Measurements from ENCODE around the gene NAV2.

DNA sequence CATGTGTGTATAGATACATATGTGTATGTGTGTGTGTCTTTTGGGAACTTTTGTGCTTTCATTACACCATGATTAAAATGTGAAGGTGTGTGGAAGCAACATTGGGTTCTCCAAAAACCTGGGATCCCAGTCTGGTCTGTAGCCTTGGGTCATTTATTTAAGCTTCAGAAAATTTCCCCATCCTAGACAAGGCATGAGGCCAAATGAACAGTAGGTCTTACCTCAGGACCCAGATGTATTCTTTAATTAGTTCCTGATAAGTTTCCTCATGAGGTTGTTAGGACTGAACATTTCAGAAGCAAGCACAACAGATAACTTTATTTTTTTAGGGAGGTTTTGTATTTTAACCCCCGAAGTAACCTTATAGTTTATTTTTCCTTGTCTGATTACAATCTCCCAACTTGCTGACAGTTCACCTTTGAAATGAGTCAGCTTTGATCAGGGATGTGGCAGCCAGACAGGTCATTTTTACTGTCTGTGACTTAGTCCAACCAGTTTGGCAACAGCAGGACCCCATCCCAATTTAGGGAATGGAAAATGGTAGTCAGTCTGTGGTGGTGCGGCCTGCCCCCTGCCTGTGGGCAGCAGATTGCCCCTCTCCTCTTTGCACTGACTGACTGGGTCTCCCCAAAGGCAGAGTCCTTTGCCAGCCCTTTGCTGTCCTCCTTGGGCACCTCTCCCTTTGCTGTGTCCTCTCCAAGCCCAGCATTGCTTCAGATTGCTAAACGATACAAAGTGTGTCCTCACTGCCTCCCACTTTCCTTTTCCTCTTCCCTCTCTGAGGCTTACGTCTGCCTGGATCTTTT lies 88.3 kb downstream of the NAV2 start:
- TF ChIP-seq, protein P1, sequence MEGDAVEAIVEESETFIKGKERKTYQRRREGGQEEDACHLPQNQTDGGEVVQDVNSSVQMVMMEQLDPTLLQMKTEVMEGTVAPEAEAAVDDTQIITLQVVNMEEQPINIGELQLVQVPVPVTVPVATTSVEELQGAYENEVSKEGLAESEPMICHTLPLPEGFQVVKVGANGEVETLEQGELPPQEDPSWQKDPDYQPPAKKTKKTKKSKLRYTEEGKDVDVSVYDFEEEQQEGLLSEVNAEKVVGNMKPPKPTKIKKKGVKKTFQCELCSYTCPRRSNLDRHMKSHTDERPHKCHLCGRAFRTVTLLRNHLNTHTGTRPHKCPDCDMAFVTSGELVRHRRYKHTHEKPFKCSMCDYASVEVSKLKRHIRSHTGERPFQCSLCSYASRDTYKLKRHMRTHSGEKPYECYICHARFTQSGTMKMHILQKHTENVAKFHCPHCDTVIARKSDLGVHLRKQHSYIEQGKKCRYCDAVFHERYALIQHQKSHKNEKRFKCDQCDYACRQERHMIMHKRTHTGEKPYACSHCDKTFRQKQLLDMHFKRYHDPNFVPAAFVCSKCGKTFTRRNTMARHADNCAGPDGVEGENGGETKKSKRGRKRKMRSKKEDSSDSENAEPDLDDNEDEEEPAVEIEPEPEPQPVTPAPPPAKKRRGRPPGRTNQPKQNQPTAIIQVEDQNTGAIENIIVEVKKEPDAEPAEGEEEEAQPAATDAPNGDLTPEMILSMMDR (IDR thresholded peaks at IDR 0.05), result no peak
- no peak for TF ChIP-seq POLR2A (IDR thresholded peaks at IDR 0.05)

All from testis (tissue), 2 donors.